Kidney epithelial cell (primary cell): ENCODE measurements around the gene SLPI. TPM values are rescaled to one million over a fixed set of nuclear protein-coding genes. Genes with fewer than 3 reads are reported as not detected.

Experiments
- DNase-seq: peaks from one replicate; pipeline ENCODE4 v3.0.0-alpha.2; 2010; ENCODE audit warnings: low read depth
- H3K27me3 ChIP-seq: 2 replicates; pipeline ENCODE4 v1.6.0; 2011; ENCODE audit warnings: low read length; ENCODE audit not compliant: control insufficient read depth, insufficient read depth
- H3K36me3 ChIP-seq: 2 replicates; pipeline ENCODE4 v1.5.1; 2011; ENCODE audit warnings: low read length; ENCODE audit not compliant: control insufficient read depth, insufficient read depth
- H3K4me3 ChIP-seq: 2 replicates; pipeline ENCODE4 v1.5.1; 2011; ENCODE audit warnings: low read depth, mild to moderate bottlenecking, control low read depth, low read length
- total RNA-seq: library from RNA; depleted of rRNA; stranded (reverse); fragments of >200 nt; gene quantifications from 2 replicates; pipeline ENCODE4 v1.2.3, GENCODE V29; 2015
- TF ChIP-seq, protein P1 (sequence below): IDR thresholded peaks from 2 replicates; pipeline ENCODE4 v1.5.1; 2011; ENCODE audit warnings: mild to moderate bottlenecking, moderate library complexity, low read length, control low read depth, inconsistent platforms; ENCODE audit not compliant: insufficient read depth, poor library complexity, severe bottlenecking

The SLPI gene
- total RNA-seq, 1 donor from 2014 or later = 88.0 TPM

DNA sequence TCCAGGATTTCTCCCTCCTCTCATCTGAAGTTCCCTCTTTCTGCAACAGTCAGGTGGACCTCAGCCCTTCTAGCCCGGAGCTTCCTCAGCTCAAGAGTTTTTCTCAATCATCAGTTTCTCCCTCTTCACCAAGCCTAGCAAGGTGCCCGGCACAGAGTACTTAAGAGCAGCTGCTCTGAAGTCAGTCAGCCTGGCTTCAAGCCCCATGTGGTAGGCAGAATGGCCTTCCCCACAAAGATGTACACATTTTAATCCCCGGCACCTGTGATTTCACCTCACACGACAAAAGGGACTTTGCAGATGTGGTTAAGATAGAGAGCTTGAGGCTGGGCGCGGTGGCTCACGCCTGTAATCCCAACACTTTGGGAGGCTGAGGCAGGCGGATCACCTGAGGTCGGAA, 37.2 kb upstream of the SLPI start:
- no peak overlapping the region for H3K4me3 ChIP-seq
- H3K36me3 ChIP-seq = no peaks in the 10 kb centered on the region
- TF ChIP-seq, protein P1, sequence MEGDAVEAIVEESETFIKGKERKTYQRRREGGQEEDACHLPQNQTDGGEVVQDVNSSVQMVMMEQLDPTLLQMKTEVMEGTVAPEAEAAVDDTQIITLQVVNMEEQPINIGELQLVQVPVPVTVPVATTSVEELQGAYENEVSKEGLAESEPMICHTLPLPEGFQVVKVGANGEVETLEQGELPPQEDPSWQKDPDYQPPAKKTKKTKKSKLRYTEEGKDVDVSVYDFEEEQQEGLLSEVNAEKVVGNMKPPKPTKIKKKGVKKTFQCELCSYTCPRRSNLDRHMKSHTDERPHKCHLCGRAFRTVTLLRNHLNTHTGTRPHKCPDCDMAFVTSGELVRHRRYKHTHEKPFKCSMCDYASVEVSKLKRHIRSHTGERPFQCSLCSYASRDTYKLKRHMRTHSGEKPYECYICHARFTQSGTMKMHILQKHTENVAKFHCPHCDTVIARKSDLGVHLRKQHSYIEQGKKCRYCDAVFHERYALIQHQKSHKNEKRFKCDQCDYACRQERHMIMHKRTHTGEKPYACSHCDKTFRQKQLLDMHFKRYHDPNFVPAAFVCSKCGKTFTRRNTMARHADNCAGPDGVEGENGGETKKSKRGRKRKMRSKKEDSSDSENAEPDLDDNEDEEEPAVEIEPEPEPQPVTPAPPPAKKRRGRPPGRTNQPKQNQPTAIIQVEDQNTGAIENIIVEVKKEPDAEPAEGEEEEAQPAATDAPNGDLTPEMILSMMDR = no peak
- H3K27me3 ChIP-seq = peaks cover 6% of the 10 kb centered on the region
- no peak for DNase-seq

DNA sequence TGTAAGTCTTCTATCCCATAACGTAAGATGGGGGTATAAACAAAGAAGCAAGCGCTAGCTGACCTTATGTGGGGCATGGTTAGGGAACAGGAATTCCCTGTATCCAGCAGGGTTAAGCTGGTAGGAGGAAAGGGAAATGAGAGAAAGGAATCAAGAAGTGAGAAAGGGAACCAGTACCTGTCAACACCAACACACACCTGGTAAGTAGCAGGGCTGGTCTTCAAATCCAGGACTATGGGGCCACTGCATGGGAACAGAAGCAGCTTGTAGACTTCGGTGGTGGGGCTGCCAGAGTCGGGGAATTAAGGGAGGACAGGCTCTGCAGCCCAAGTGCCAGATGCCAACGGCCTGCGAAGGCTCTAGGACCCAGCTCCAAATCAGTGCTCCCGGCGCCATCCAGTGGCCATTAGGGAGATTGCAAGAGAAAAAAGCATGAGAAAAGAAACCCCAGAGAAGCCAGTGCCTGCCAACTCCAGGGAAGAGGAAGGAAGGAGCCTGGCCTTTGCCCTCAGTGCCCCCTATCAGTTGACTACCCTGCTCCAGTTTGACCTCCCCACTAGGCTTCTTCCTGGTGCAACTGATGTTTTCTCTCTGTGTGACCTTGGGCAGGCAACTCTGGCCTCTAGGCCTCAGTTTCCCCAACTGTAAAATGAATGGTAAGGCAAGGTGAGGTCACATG, 36.5 kb upstream of the SLPI start:
- DNase-seq = no peak
- Histone ChIP-seq H3K4me3 (no peak overlapping the region), H3K36me3 (no peaks in the 10 kb centered on the region), H3K27me3 (peaks cover 6% of the 10 kb centered on the region)
- TF ChIP-seq, protein P1 = peak; percentile 95

- Histone ChIP-seq H3K27me3 (peaks cover 6% of the 10 kb centered on the region), H3K4me3 (no peak overlapping the region), H3K36me3 (no peaks in the 10 kb centered on the region)
- TF ChIP-seq, protein P1 = no peak
- DNase-seq = no peak
Observed at GRCh38 chr20:45289942-45290676, 35.7 kb upstream of the SLPI start.

- Histone ChIP-seq H3K4me3 (no peak overlapping the region), H3K27me3 (peaks cover 6% of the 10 kb centered on the region), H3K36me3 (no peaks in the 10 kb centered on the region)
- TF ChIP-seq, protein P1 = no peak
- DNase-seq = no peak
Observed at GRCh38 chr20:45288860-45289259, 34.5 kb upstream of the SLPI start.

DNA sequence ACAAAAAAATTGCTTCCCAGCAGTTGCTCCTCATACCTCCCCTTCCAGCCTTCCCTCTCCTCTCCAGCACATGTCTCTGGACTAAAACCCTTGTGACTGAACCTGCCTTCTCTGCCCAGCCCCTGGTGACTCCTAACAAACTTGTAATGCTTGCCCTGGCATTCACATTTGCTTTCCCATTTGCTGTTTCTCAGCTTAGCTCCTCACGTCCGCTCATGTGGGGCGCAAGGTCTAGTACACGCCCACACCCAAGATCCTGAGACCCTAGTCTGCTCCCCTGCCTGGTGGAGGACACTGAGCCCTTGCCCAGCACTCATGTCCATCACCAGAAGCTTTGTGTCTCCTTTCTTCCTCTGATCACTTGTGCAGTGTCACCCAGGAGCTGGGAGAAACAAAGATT, 34.0 kb upstream of the SLPI start:
- no peak for DNase-seq
- no peak overlapping the region for H3K4me3 ChIP-seq
- H3K36me3 ChIP-seq = no peaks in the 10 kb centered on the region
- TF ChIP-seq, protein P1 = no peak
- H3K27me3 ChIP-seq = peaks cover 6% of the 10 kb centered on the region
